Trophoblast cell (in vitro differentiated cells and primary cell): Measurements from ENCODE around the gene ELF2.
A peak's percentile ranks its signal among the peaks of the same experiment; 100 is the strongest.
"Not testable (repeated sequence)": the region's sequence is repeated elsewhere in the genome, so short reads cannot be mapped to it uniquely, and the experiment has no call there.

Experiments used
- DNase-seq, 2 donors: peaks; one replicate each; pipeline ENCODE4 v3.0.0-alpha.2; 2016
- H2AFZ ChIP-seq: 2 replicates; pipeline ENCODE4 v1.6.1; 2013; ENCODE audit warnings: low read length, moderate library complexity, mild to moderate bottlenecking; ENCODE audit not compliant: insufficient read depth, poor library complexity
- H2AK5ac ChIP-seq: 2 replicates; pipeline ENCODE4 v1.6.1; 2013; ENCODE audit warnings: mild to moderate bottlenecking, low read length
- H2BK120ac ChIP-seq: 2 replicates; pipeline ENCODE4 v1.6.1; 2013; ENCODE audit warnings: low read length, mild to moderate bottlenecking, moderate library complexity; ENCODE audit not compliant: insufficient read depth, poor library complexity
- H2BK12ac ChIP-seq: 2 replicates; pipeline ENCODE4 v1.6.1; 2013; ENCODE audit warnings: mild to moderate bottlenecking, low read length, moderate library complexity
- H2BK5ac ChIP-seq: 2 replicates; pipeline ENCODE4 v1.6.1; 2013; ENCODE audit warnings: low read length, low read depth, moderate library complexity, mild to moderate bottlenecking; ENCODE audit not compliant: poor library complexity
- H3K14ac ChIP-seq: 2 replicates; pipeline ENCODE4 v1.6.1; 2013; ENCODE audit warnings: mild to moderate bottlenecking, low read length
- H3K18ac ChIP-seq: 2 replicates; pipeline ENCODE4 v1.6.1; 2013; ENCODE audit warnings: mild to moderate bottlenecking, low read length
- H3K23ac ChIP-seq: 2 replicates; pipeline ENCODE4 v1.6.1; 2013; ENCODE audit warnings: low read length
- H3K27ac ChIP-seq: 2 replicates; pipeline ENCODE4 v1.5.1; 2013; ENCODE audit warnings: low read depth, mild to moderate bottlenecking, inconsistent platforms, low read length, moderate library complexity
- H3K27me3 ChIP-seq: 2 replicates; pipeline ENCODE4 v1.6.1; 2013; ENCODE audit warnings: inconsistent platforms, mild to moderate bottlenecking, low read length, moderate library complexity; ENCODE audit not compliant: insufficient read depth
- H3K36me3 ChIP-seq, 2 experiments: 1 replicate in 1 of 2; 2 replicates in 1 of 2; pipeline ENCODE4 v1.6.1; 2013; ENCODE audit warnings: low read length in 2 of 2, mild to moderate bottlenecking in 2 of 2, moderate library complexity in 1 of 2; ENCODE audit not compliant: insufficient read depth in 2 of 2, control insufficient read depth in 1 of 2
- H3K4ac ChIP-seq: 2 replicates; pipeline ENCODE4 v1.6.1; 2013; ENCODE audit warnings: low read depth, mild to moderate bottlenecking, low read length, moderate library complexity
- H3K4me1 ChIP-seq, 2 experiments: 1 replicate in 1 of 2; 2 replicates in 1 of 2; pipeline ENCODE4 v1.6.1; 2013; ENCODE audit warnings: low read length in 2 of 2, mild to moderate bottlenecking in 2 of 2, moderate library complexity in 1 of 2; ENCODE audit not compliant: insufficient read depth in 2 of 2, control insufficient read depth in 1 of 2
- H3K4me2 ChIP-seq: 2 replicates; pipeline ENCODE4 v1.6.1; 2013; ENCODE audit warnings: inconsistent platforms, mild to moderate bottlenecking, low read length, moderate library complexity
- H3K4me3 ChIP-seq: 2 replicates; pipeline ENCODE4 v1.5.1; 2013; ENCODE audit warnings: mild to moderate bottlenecking, low read depth, low read length, inconsistent platforms
- H3K79me1 ChIP-seq: one replicate; pipeline ENCODE4 v1.6.1; 2013; ENCODE audit warnings: low read length
- H3K79me2 ChIP-seq: 2 replicates; pipeline ENCODE4 v1.6.1; 2013; ENCODE audit warnings: low read length, mild to moderate bottlenecking; ENCODE audit not compliant: control insufficient read depth, insufficient read depth, poor library complexity
- H3K9ac ChIP-seq: 2 replicates; pipeline ENCODE4 v1.6.1; 2013; ENCODE audit warnings: mild to moderate bottlenecking, low read length
- H3K9me3 ChIP-seq: 2 replicates; pipeline ENCODE4 v1.6.1; 2013; ENCODE audit warnings: low read depth, mild to moderate bottlenecking, control low read depth, inconsistent platforms, low read length; ENCODE audit not compliant: insufficient read depth
- H4K12ac ChIP-seq: 2 replicates; pipeline ENCODE4 v1.6.1; 2013; ENCODE audit warnings: low read depth, mild to moderate bottlenecking, low read length, moderate library complexity
- H4K8ac ChIP-seq: 2 replicates; pipeline ENCODE4 v1.6.1; 2013; ENCODE audit warnings: low read depth, mild to moderate bottlenecking, low read length, moderate library complexity
- H4K91ac ChIP-seq: one replicate; pipeline ENCODE4 v1.6.1; 2013; ENCODE audit warnings: low read depth, mild to moderate bottlenecking, low read length, moderate library complexity
- WGBS: extraction: QIAGEN DNeasy Blood & Tissue Kit; methylation state at CpG from one replicate; pipeline ENCODE4 v1.1.7; 2013; ENCODE audit warnings: missing lambda C conversion rate; ENCODE audit not compliant: insufficient read length, insufficient coverage; ENCODE audit errors: extremely low coverage; 5-methylcytosine and 5-hydroxymethylcytosine counted together

Gene ELF2

GRCh38 chr4:139059026-139059425 is 118.0 kb downstream of the ELF2 start:
- not testable (repeated sequence) for H3K27me3 ChIP-seq, H3K23ac ChIP-seq, H3K4me2 ChIP-seq, H3K4me3 ChIP-seq, H2BK5ac ChIP-seq, H4K12ac ChIP-seq, H3K14ac ChIP-seq, H3K9ac ChIP-seq, H3K79me2 ChIP-seq, H3K79me1 ChIP-seq, H3K18ac ChIP-seq, H3K9me3 ChIP-seq, DNase-seq, H2BK12ac ChIP-seq, H4K8ac ChIP-seq, H2BK120ac ChIP-seq, H3K4me1 ChIP-seq, H2AK5ac ChIP-seq, H4K91ac ChIP-seq, H2AFZ ChIP-seq, H3K27ac ChIP-seq, H3K4ac ChIP-seq
- no CpG with 5 or more reads among the region's 4 CpGs for WGBS
- peaks cover 14 to 18% of the 10 kb centered on the region in 2 experiments for H3K36me3 ChIP-seq

- no peaks in the 10 kb centered on the region for H3K27me3 ChIP-seq
- no peak overlapping the region for H3K9ac ChIP-seq
- H3K79me1 ChIP-seq, result no peaks in the 10 kb centered on the region
- H2BK5ac ChIP-seq, result no peak overlapping the region
- no peak overlapping the region for H2BK12ac ChIP-seq
- no peaks in the 10 kb centered on the region for H3K9me3 ChIP-seq
- peaks cover 0 to 12% of the 10 kb centered on the region in 2 experiments for H3K36me3 ChIP-seq
- no peak overlapping the region for H4K12ac ChIP-seq
- H4K91ac ChIP-seq, result no peak overlapping the region
- no peak overlapping the region for H3K14ac ChIP-seq
- H3K4ac ChIP-seq, result no peak overlapping the region
- WGBS, result no CpG with 5 or more reads among the region's 1 CpG
- DNase-seq, result peak in 1 of 2 donors; percentile 36
- H3K18ac ChIP-seq, result no peak overlapping the region
- no peak overlapping the region for H3K4me2 ChIP-seq
- H2AK5ac ChIP-seq, result no peak overlapping the region
- no peak overlapping the region for H4K8ac ChIP-seq
- H3K4me1 ChIP-seq, result no peaks in the 10 kb centered on the region
- H3K23ac ChIP-seq, result no peak overlapping the region
- H3K79me2 ChIP-seq, result no peaks in the 10 kb centered on the region
- no peak overlapping the region for H3K4me3 ChIP-seq
- H2AFZ ChIP-seq, result no peak overlapping the region
- no peak overlapping the region for H3K27ac ChIP-seq
- no peak overlapping the region for H2BK120ac ChIP-seq
Observed at GRCh38 chr4:139054791-139055505, 122.1 kb downstream of the ELF2 start.

GRCh38 chr4:139053909-139054308 is 123.1 kb downstream of the ELF2 start:
- no peak overlapping the region for H3K27ac ChIP-seq
- H3K9me3 ChIP-seq, result no peaks in the 10 kb centered on the region
- no peak overlapping the region for H3K14ac ChIP-seq
- no peak overlapping the region for H4K91ac ChIP-seq
- no peak overlapping the region for H3K4me3 ChIP-seq
- H3K79me1 ChIP-seq, result no peaks in the 10 kb centered on the region
- no peaks in the 10 kb centered on the region for H3K4me1 ChIP-seq
- no peak overlapping the region for H2BK120ac ChIP-seq
- H3K9ac ChIP-seq, result no peak overlapping the region
- H3K4me2 ChIP-seq, result no peak overlapping the region
- H3K27me3 ChIP-seq, result no peaks in the 10 kb centered on the region
- no peak overlapping the region for H4K8ac ChIP-seq
- no peak overlapping the region for H3K23ac ChIP-seq
- H2AK5ac ChIP-seq, result no peak overlapping the region
- no peak overlapping the region for H3K4ac ChIP-seq
- WGBS, result no CpG with 5 or more reads among the region's 1 CpG
- H3K79me2 ChIP-seq, result no peaks in the 10 kb centered on the region
- no peak overlapping the region for H4K12ac ChIP-seq
- no peak overlapping the region for H3K18ac ChIP-seq
- H2BK12ac ChIP-seq, result no peak overlapping the region
- peaks cover 0 to 5% of the 10 kb centered on the region in 2 experiments for H3K36me3 ChIP-seq
- DNase-seq, result no peak
- H2BK5ac ChIP-seq, result no peak overlapping the region
- no peak overlapping the region for H2AFZ ChIP-seq

GRCh38 chr4:139050446-139050845 is 126.6 kb downstream of the ELF2 start:
- peak in 1 of 2 donors; percentile 28 for DNase-seq
- H3K9ac ChIP-seq, result no peak overlapping the region
- H3K14ac ChIP-seq, result no peak overlapping the region
- no peak overlapping the region for H4K12ac ChIP-seq
- no peak overlapping the region for H2BK5ac ChIP-seq
- H3K4me1 ChIP-seq, result no peaks in the 10 kb centered on the region
- H4K91ac ChIP-seq, result no peak overlapping the region
- H3K4me3 ChIP-seq, result no peak overlapping the region
- no peak overlapping the region for H3K27ac ChIP-seq
- H3K4me2 ChIP-seq, result no peak overlapping the region
- H3K36me3 ChIP-seq, result peaks cover 4 to 7% of the 10 kb centered on the region in 2 experiments
- no peak overlapping the region for H3K18ac ChIP-seq
- H2BK120ac ChIP-seq, result no peak overlapping the region
- no peak overlapping the region for H2AFZ ChIP-seq
- no peak overlapping the region for H3K23ac ChIP-seq
- H2BK12ac ChIP-seq, result no peak overlapping the region
- no peak overlapping the region for H3K4ac ChIP-seq
- H2AK5ac ChIP-seq, result no peak overlapping the region
- H3K27me3 ChIP-seq, result no peaks in the 10 kb centered on the region
- H3K79me1 ChIP-seq, result no peaks in the 10 kb centered on the region
- no CpG with 5 or more reads among the region's 2 CpGs for WGBS
- no peak overlapping the region for H4K8ac ChIP-seq
- H3K9me3 ChIP-seq, result no peaks in the 10 kb centered on the region
- H3K79me2 ChIP-seq, result no peaks in the 10 kb centered on the region
